Sigmoid colon (tissue), 7 donors: ENCODE measurements around the gene NLN. TPM values are rescaled to one million over a fixed set of nuclear protein-coding genes. Genes with fewer than 3 reads are reported as not detected.

Source experiments
- DNase-seq: peaks from one replicate; pipeline ENCODE4 v3.0.0-alpha.2; 2019
- H3K27ac ChIP-seq, 4 donors: fragments of 200-600 bp; sonication (generic); one replicate each; pipeline ENCODE4 v1.5.1; 2016 to 2019; ENCODE audit warnings: mild to moderate bottlenecking in 1 of 4
- H3K27me3 ChIP-seq, 3 donors: fragments of 200-600 bp; sonication (generic); one replicate each; pipeline ENCODE4 v1.5.1; 2019; ENCODE audit warnings: mild to moderate bottlenecking in 1 of 3
- H3K36me3 ChIP-seq, 4 donors: fragments of 200-600 bp; sonication (generic); one replicate each; pipeline ENCODE4 v1.5.1; 2016 to 2019
- H3K4me1 ChIP-seq, 4 donors: fragments of 200-600 bp; sonication (generic); one replicate each; pipeline ENCODE4 v1.5.1; 2017 to 2019
- H3K4me3 ChIP-seq, 4 donors: fragments of 200-600 bp; sonication (generic); one replicate each; pipeline ENCODE4 v1.5.1; 2017 to 2019; ENCODE audit warnings: mild to moderate bottlenecking in 2 of 4, moderate library complexity in 1 of 4
- H3K9me3 ChIP-seq, 4 donors: fragments of 200-600 bp in 3 of 4; sonication (generic) in 3 of 4; one replicate each; pipeline versions ENCODE4 v1.5.1 to v1.6.1; 2013 to 2019
- CTCF ChIP-seq, 4 experiments: fragments of 450-650 bp in 3 of 4; fragments of 200-600 bp in 1 of 4; IDR thresholded peaks; one replicate each; pipeline ENCODE4 v1.5.1; 2016 to 2019; ENCODE audit warnings: antibody characterized with exemption in 4 of 4, mild to moderate bottlenecking in 3 of 4, moderate library complexity in 2 of 4
- EP300 ChIP-seq, 4 donors: sonication (generic); formaldehyde crosslinking; IDR thresholded peaks; one replicate each; pipeline ENCODE4 v1.6.1; 2017; ENCODE audit warnings: antibody characterized with exemption in 4 of 4
- POLR2A ChIP-seq, 2 donors: fragments of 450-650 bp; IDR thresholded peaks; one replicate each; pipeline ENCODE4 v1.6.1; 2016; ENCODE audit warnings: antibody characterized with exemption in 2 of 2, mild to moderate bottlenecking in 2 of 2, moderate library complexity in 2 of 2
- POLR2AphosphoS5 ChIP-seq, 4 donors: sonication (generic); formaldehyde crosslinking; IDR thresholded peaks; one replicate each; pipeline ENCODE4 v1.6.1; 2017; ENCODE audit warnings: antibody characterized with exemption in 4 of 4
- WGBS, 2 donors: extraction: QIAGEN DNeasy Blood & Tissue Kit; methylation state at CpG; one replicate each; pipeline ENCODE4 v1.1.7; 2013; 5-methylcytosine and 5-hydroxymethylcytosine counted together
- intact Hi-C: fragments of 100-400 bp; cut with DNase I; formaldehyde crosslinking; loops from one replicate; pipeline ENCODE4 v1.15.1; 2023
- polyA plus RNA-seq, 3 donors: library from polyadenylated mRNA; stranded (reverse); fragments of 200-250 nt; gene quantifications; one replicate each; pipeline ENCODE4 v1.2.3, GENCODE V29; 2013
- total RNA-seq, 4 donors: library from RNA; depleted of rRNA; stranded (reverse); fragments of >200 nt; gene quantifications; one replicate each; pipeline ENCODE4 v1.1.0, GENCODE V29; 2016
- donor health status: healthy with polysubstance abuse.
- donor health status: Bipolar disorder and iron deficiency.
- donor health status: healthy.

NLN gene
- total and polyA plus RNA-seq, 7 donors = 4.8 to 43.7 (median 7.8) TPM

- no peak overlapping the region for H3K27ac ChIP-seq
- peaks cover 0 to 5% (median 0%) of the 10 kb centered on the region in 4 donors for H3K36me3 ChIP-seq
- DNase-seq = no peak
- H3K9me3 ChIP-seq = no peaks in the 10 kb centered on the region
- intact Hi-C loops = no loop called here
- H3K4me1 ChIP-seq = peaks cover 0 to 4% (median 0%) of the 10 kb centered on the region in 4 donors
- TF ChIP-seq POLR2A (IDR thresholded peaks at IDR 0.05) (no peak), EP300 (IDR thresholded peaks at IDR 0.05) (no peak)
- H3K4me3 ChIP-seq = no peak overlapping the region
- WGBS, 2 donors = 87 to 97% methylated on average over 1 of the region's 1 CpG
- H3K27me3 ChIP-seq = no peaks in the 10 kb centered on the region
Observed at GRCh38 chr5:65796269-65796668, 74.3 kb downstream of the NLN start.

- Histone ChIP-seq H3K27me3 (no peaks in the 10 kb centered on the region), H3K4me1 (peaks cover 0 to 4% (median 0%) of the 10 kb centered on the region in 4 donors), H3K4me3 (no peak overlapping the region), H3K27ac (no peak overlapping the region), H3K36me3 (peaks cover 0 to 5% (median 0%) of the 10 kb centered on the region in 4 donors), H3K9me3 (no peaks in the 10 kb centered on the region)
- WGBS, 2 donors = 86 to 93% methylated on average over 8 of the region's 8 CpGs
- intact Hi-C loops = no loop called here
- no peak for DNase-seq
- TF ChIP-seq EP300 (IDR thresholded peaks at IDR 0.05) = no peak
- no peak for TF ChIP-seq POLR2A (IDR thresholded peaks at IDR 0.05)
- no peak for TF ChIP-seq CTCF (IDR thresholded peaks at IDR 0.05)
- TF ChIP-seq POLR2AphosphoS5 (IDR thresholded peaks at IDR 0.05) = no peak
Observed at GRCh38 chr5:65796751-65797316, 74.8 kb downstream of the NLN start.

GRCh38 chr5:65797481-65797880 is 75.5 kb downstream of the NLN start:
- H3K4me1 ChIP-seq = peaks cover 0 to 4% (median 0%) of the 10 kb centered on the region in 4 donors
- no peaks in the 10 kb centered on the region for H3K27me3 ChIP-seq
- intact Hi-C loops = no loop called here
- 84 to 91% methylated on average over 2 of the region's 2 CpGs for WGBS, 2 donors
- peaks cover 0 to 5% (median 0%) of the 10 kb centered on the region in 4 donors for H3K36me3 ChIP-seq
- DNase-seq = no peak
- H3K4me3 ChIP-seq = no peak overlapping the region
- H3K9me3 ChIP-seq = no peaks in the 10 kb centered on the region
- H3K27ac ChIP-seq = no peak overlapping the region
- TF ChIP-seq POLR2AphosphoS5 (IDR thresholded peaks at IDR 0.05) = no peak
- no peak for TF ChIP-seq POLR2A (IDR thresholded peaks at IDR 0.05)
- no peak for TF ChIP-seq CTCF (IDR thresholded peaks at IDR 0.05)
- no peak for TF ChIP-seq EP300 (IDR thresholded peaks at IDR 0.05)

- H3K4me1 ChIP-seq = peaks cover 0 to 4% (median 0%) of the 10 kb centered on the region in 4 donors
- TF ChIP-seq POLR2AphosphoS5 (IDR thresholded peaks at IDR 0.05) = no peak
- TF ChIP-seq POLR2A (IDR thresholded peaks at IDR 0.05) = no peak
- no peaks in the 10 kb centered on the region for H3K27me3 ChIP-seq
- intact Hi-C loops = no loop called here
- no peak overlapping the region for H3K27ac ChIP-seq
- peaks cover 0 to 10% (median 0%) of the 10 kb centered on the region in 4 donors for H3K36me3 ChIP-seq
- DNase-seq = no peak
- WGBS, 2 donors = 92 to 94% methylated on average over 1 of the region's 1 CpG
- H3K9me3 ChIP-seq = no peaks in the 10 kb centered on the region
- H3K4me3 ChIP-seq = no peak overlapping the region
Observed at GRCh38 chr5:65799857-65800256, 77.9 kb downstream of the NLN start.

GRCh38 chr5:65800775-65801174 is 78.8 kb downstream of the NLN start:
- peaks cover 0 to 10% (median 0%) of the 10 kb centered on the region in 4 donors for H3K36me3 ChIP-seq
- intact Hi-C loops = no loop called here
- no peaks in the 10 kb centered on the region for H3K27me3 ChIP-seq
- H3K27ac ChIP-seq = no peak overlapping the region
- no peaks in the 10 kb centered on the region for H3K9me3 ChIP-seq
- H3K4me1 ChIP-seq = peaks cover 0 to 4% (median 0%) of the 10 kb centered on the region in 4 donors
- 90 to 92% methylated on average over 3 of the region's 3 CpGs for WGBS, 2 donors
- H3K4me3 ChIP-seq = no peak overlapping the region
- no peak for DNase-seq
- no peak for TF ChIP-seq CTCF (IDR thresholded peaks at IDR 0.05)
- no peak for TF ChIP-seq POLR2A (IDR thresholded peaks at IDR 0.05)
- TF ChIP-seq POLR2AphosphoS5 (IDR thresholded peaks at IDR 0.05) = no peak
- no peak for TF ChIP-seq EP300 (IDR thresholded peaks at IDR 0.05)

- H3K27ac ChIP-seq = no peak overlapping the region
- 79 to 88% methylated on average over 3 of the region's 3 CpGs for WGBS, 2 donors
- peaks cover 0 to 4% (median 0%) of the 10 kb centered on the region in 4 donors for H3K4me1 ChIP-seq
- intact Hi-C loops = no loop called here
- no peaks in the 10 kb centered on the region for H3K9me3 ChIP-seq
- H3K4me3 ChIP-seq = no peak overlapping the region
- peaks cover 0 to 10% (median 0%) of the 10 kb centered on the region in 4 donors for H3K36me3 ChIP-seq
- TF ChIP-seq EP300 (IDR thresholded peaks at IDR 0.05) = no peak
- no peak for TF ChIP-seq POLR2AphosphoS5 (IDR thresholded peaks at IDR 0.05)
- TF ChIP-seq CTCF (IDR thresholded peaks at IDR 0.05) = no peak
- TF ChIP-seq POLR2A (IDR thresholded peaks at IDR 0.05) = no peak
- H3K27me3 ChIP-seq = no peaks in the 10 kb centered on the region
- DNase-seq = no peak
Observed at GRCh38 chr5:65801352-65801783, 79.4 kb downstream of the NLN start.
